ENCODE measurements around the gene KCNMA1. TPM values are rescaled to one million over a fixed set of nuclear protein-coding genes. Genes with fewer than 3 reads are reported as not detected.

Gene KCNMA1
- total and polyA plus RNA-seq, 4 experiments from 2014 or later, result 0.26 TPM; not detected in 3

- H3K27me3 Mint-ChIP-seq, result peaks cover 4 to 6% of the 10 kb centered on the region in 2 donors
- CTCF ChIA-PET (ENCODE audit: partially characterized antibody), result no interaction called here
- H3K4me1 ChIP-seq (ENCODE audit: insufficient read depth, low read length), result no peaks in the 10 kb centered on the region
- POLR2A ChIA-PET (ENCODE audit: partially characterized antibody), result no interaction called here
- H3K27ac ChIP-seq (ENCODE audit: low read depth, low read length), result no peak overlapping the region
- DNase-seq, result no peak
- H3K36me3 Mint-ChIP-seq, result no peaks in the 10 kb centered on the region
- no peaks in the 10 kb centered on the region for H3K27me3 ChIP-seq (ENCODE audit: insufficient read depth, low read length)
- peaks cover 0 to 6% (median 2%) of the 10 kb centered on the region in 4 donors for H3K4me1 Mint-ChIP-seq
- H3K36me3 ChIP-seq (ENCODE audit: insufficient read depth, low read length), result no peaks in the 10 kb centered on the region
- no peak overlapping the region for H3K27ac Mint-ChIP-seq
- H3K4me3 Mint-ChIP-seq, result no peak overlapping the region
- H3K4me3 ChIP-seq (ENCODE audit: low read length in 2 of 2), result no peak overlapping the region
- H3K9me3 Mint-ChIP-seq, result no peaks in the 10 kb centered on the region
- H3K9me3 ChIP-seq (ENCODE audit: control insufficient read depth in 1 of 2, low read length in 2 of 2), result no peaks in the 10 kb centered on the region
- intact Hi-C loops (cut with micrococcal nuclease), result no loop called here
These were observed 16.9 kb downstream of the KCNMA1 start for GRCh38 chr10:77620731-77621130.

GRCh38 chr10:77619964-77620703, 17.5 kb downstream of the KCNMA1 start:
- POLR2A ChIA-PET (ENCODE audit: partially characterized antibody), result no interaction called here
- no peak for DNase-seq
- no peaks in the 10 kb centered on the region for H3K9me3 ChIP-seq (ENCODE audit: control insufficient read depth in 1 of 2, low read length in 2 of 2)
- H3K27me3 ChIP-seq (ENCODE audit: insufficient read depth, low read length), result no peaks in the 10 kb centered on the region
- H3K27ac ChIP-seq (ENCODE audit: low read depth, low read length), result no peak overlapping the region
- H3K36me3 ChIP-seq (ENCODE audit: insufficient read depth, low read length), result no peaks in the 10 kb centered on the region
- no peaks in the 10 kb centered on the region for H3K4me1 ChIP-seq (ENCODE audit: insufficient read depth, low read length)
- Mint-ChIP-seq H3K36me3 (no peaks in the 10 kb centered on the region), H3K9me3 (no peaks in the 10 kb centered on the region), H3K4me3 (no peak overlapping the region), H3K4me1 (peaks cover 0 to 6% (median 2%) of the 10 kb centered on the region in 4 donors), H3K27ac (no peak overlapping the region), H3K27me3 (peaks cover 6% of the 10 kb centered on the region in 2 donors)
- H3K4me3 ChIP-seq (ENCODE audit: low read length in 2 of 2), result no peak overlapping the region
- CTCF ChIA-PET (ENCODE audit: partially characterized antibody), result no interaction called here
- intact Hi-C loops (cut with micrococcal nuclease), result no loop called here

GRCh38 chr10:77618117-77618516, 19.5 kb downstream of the KCNMA1 start:
- no peak overlapping the region for H3K27ac ChIP-seq (ENCODE audit: low read depth, low read length)
- Mint-ChIP-seq H3K4me1 (peaks cover 0 to 6% (median 2%) of the 10 kb centered on the region in 4 donors), H3K9me3 (no peaks in the 10 kb centered on the region), H3K27me3 (peaks cover 6% of the 10 kb centered on the region in 2 donors), H3K4me3 (no peak overlapping the region), H3K27ac (no peak overlapping the region), H3K36me3 (no peaks in the 10 kb centered on the region)
- POLR2A ChIA-PET (ENCODE audit: partially characterized antibody), result no interaction called here
- DNase-seq, result no peak
- H3K4me3 ChIP-seq (ENCODE audit: low read length in 2 of 2), result no peak overlapping the region
- H3K36me3 ChIP-seq (ENCODE audit: insufficient read depth, low read length), result no peaks in the 10 kb centered on the region
- intact Hi-C loops (cut with micrococcal nuclease), result no loop called here
- H3K27me3 ChIP-seq (ENCODE audit: insufficient read depth, low read length), result no peaks in the 10 kb centered on the region
- CTCF ChIA-PET (ENCODE audit: partially characterized antibody), result no interaction called here
- H3K4me1 ChIP-seq (ENCODE audit: insufficient read depth, low read length), result no peaks in the 10 kb centered on the region
- H3K9me3 ChIP-seq (ENCODE audit: control insufficient read depth in 1 of 2, low read length in 2 of 2), result no peaks in the 10 kb centered on the region

DNA sequence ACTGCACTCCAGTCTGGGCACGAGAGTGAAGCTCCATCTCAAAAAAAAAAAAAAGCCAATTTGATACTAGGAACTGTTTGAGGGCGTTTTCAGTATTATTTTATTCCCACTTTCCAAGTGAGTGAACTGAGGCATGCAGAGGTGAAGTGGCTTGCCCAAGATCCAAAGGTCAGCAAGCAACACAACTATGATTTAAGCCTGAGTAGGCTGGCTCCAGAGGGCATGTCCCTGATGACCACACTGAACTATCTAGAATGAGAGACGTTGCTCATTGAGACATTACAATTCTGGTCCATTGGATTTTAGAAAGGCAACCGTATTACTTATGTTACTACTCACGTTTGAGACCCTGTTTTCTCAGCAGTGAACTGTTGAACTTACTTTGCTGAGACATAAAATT, 20.8 kb downstream of the KCNMA1 start:
- Histone ChIP-seq H3K4me3 (ENCODE audit: low read length in 2 of 2) (no peak overlapping the region), H3K27me3 (ENCODE audit: insufficient read depth, low read length) (no peaks in the 10 kb centered on the region), H3K36me3 (ENCODE audit: insufficient read depth, low read length) (no peaks in the 10 kb centered on the region), H3K9me3 (ENCODE audit: control insufficient read depth in 1 of 2, low read length in 2 of 2) (no peaks in the 10 kb centered on the region), H3K27ac (ENCODE audit: low read depth, low read length) (no peak overlapping the region), H3K4me1 (ENCODE audit: insufficient read depth, low read length) (no peaks in the 10 kb centered on the region)
- no peaks in the 10 kb centered on the region for H3K9me3 Mint-ChIP-seq
- no peak overlapping the region for H3K4me3 Mint-ChIP-seq
- H3K27me3 Mint-ChIP-seq, result peaks cover 6% of the 10 kb centered on the region in 2 donors
- H3K4me1 Mint-ChIP-seq, result no peaks in the 10 kb centered on the region
- POLR2A ChIA-PET (ENCODE audit: partially characterized antibody), result no interaction called here
- H3K27ac Mint-ChIP-seq, result no peak overlapping the region
- intact Hi-C loops (cut with micrococcal nuclease), result no loop called here
- DNase-seq, result no peak
- no peaks in the 10 kb centered on the region for H3K36me3 Mint-ChIP-seq
- CTCF ChIA-PET (ENCODE audit: partially characterized antibody), result no interaction called here

- H3K27me3 ChIP-seq (ENCODE audit: insufficient read depth, low read length), result no peaks in the 10 kb centered on the region
- Mint-ChIP-seq H3K4me1 (no peaks in the 10 kb centered on the region), H3K27ac (no peak overlapping the region), H3K9me3 (no peaks in the 10 kb centered on the region), H3K36me3 (no peaks in the 10 kb centered on the region), H3K4me3 (no peak overlapping the region), H3K27me3 (peaks cover 6 to 7% of the 10 kb centered on the region in 2 donors)
- no peaks in the 10 kb centered on the region for H3K4me1 ChIP-seq (ENCODE audit: insufficient read depth, low read length)
- POLR2A ChIA-PET (ENCODE audit: partially characterized antibody), result no interaction called here
- DNase-seq, result no peak
- no peak overlapping the region for H3K4me3 ChIP-seq (ENCODE audit: low read length in 2 of 2)
- CTCF ChIA-PET (ENCODE audit: partially characterized antibody), result interaction anchor here (1.4 kb wide), 1 partner anchor 442 kb away, joined by 4 read pairs; no protein-coding TSS in a partner anchor
- H3K27ac ChIP-seq (ENCODE audit: low read depth, low read length), result no peak overlapping the region
- no peaks in the 10 kb centered on the region for H3K36me3 ChIP-seq (ENCODE audit: insufficient read depth, low read length)
- H3K9me3 ChIP-seq (ENCODE audit: control insufficient read depth in 1 of 2, low read length in 2 of 2), result no peaks in the 10 kb centered on the region
- intact Hi-C loops (cut with micrococcal nuclease), result no loop called here
These were observed 22.6 kb downstream of the KCNMA1 start for GRCh38 chr10:77614778-77615625.

DNA sequence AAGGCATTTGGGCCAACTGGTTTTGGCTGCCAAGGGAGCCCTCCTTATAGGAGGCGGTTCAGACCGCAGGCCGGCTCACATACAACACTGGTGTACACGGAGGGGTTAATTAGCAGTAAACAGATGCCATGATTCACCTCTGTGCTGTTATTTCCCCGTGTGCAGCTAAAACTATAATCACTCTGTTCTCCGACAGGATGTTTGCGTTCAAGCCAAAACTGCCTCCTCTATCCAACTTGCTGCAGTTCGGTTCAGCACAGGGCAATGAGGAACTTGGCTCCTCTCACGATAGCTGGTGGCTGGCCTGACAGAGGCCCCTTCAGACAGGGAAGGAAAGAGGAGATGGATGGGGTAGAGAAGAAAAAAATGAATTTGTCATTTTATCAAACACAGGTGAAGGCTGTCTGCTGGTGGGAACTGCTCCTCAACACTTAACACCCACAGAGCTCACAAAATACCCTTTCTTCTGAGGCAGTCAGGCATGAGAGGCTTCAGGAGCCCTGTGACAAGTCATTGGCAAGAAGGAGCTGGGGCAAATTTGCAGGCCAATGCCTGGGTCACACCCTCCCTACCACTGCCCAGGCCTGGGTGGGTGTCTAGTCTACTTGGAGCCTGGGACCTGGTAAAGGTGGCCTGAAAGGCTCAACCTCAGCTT, 24.0 kb downstream of the KCNMA1 start:
- no peaks in the 10 kb centered on the region for H3K9me3 Mint-ChIP-seq
- no peak overlapping the region for H3K27ac Mint-ChIP-seq
- H3K4me3 ChIP-seq (ENCODE audit: low read length in 2 of 2), result no peak overlapping the region
- no peak for DNase-seq
- no peaks in the 10 kb centered on the region for H3K4me1 Mint-ChIP-seq
- intact Hi-C loops (cut with micrococcal nuclease), result no loop called here
- ChIA-PET CTCF (ENCODE audit: partially characterized antibody) (interaction anchor here (1.4 kb wide), 1 partner anchor 440 kb away, joined by 4 read pairs; no protein-coding TSS in a partner anchor), POLR2A (ENCODE audit: partially characterized antibody) (no interaction called here)
- H3K9me3 ChIP-seq (ENCODE audit: control insufficient read depth in 1 of 2, low read length in 2 of 2), result no peaks in the 10 kb centered on the region
- no peaks in the 10 kb centered on the region for H3K4me1 ChIP-seq (ENCODE audit: insufficient read depth, low read length)
- H3K27me3 ChIP-seq (ENCODE audit: insufficient read depth, low read length), result no peaks in the 10 kb centered on the region
- H3K36me3 ChIP-seq (ENCODE audit: insufficient read depth, low read length), result no peaks in the 10 kb centered on the region
- peaks cover 5 to 7% of the 10 kb centered on the region in 2 donors for H3K27me3 Mint-ChIP-seq
- H3K36me3 Mint-ChIP-seq, result no peaks in the 10 kb centered on the region
- H3K27ac ChIP-seq (ENCODE audit: low read depth, low read length), result no peak overlapping the region
- H3K4me3 Mint-ChIP-seq, result no peak overlapping the region

- no peaks in the 10 kb centered on the region for H3K36me3 ChIP-seq (ENCODE audit: insufficient read depth, low read length)
- H3K27me3 ChIP-seq (ENCODE audit: insufficient read depth, low read length), result no peaks in the 10 kb centered on the region
- no peak overlapping the region for H3K27ac ChIP-seq (ENCODE audit: low read depth, low read length)
- Mint-ChIP-seq H3K4me1 (no peaks in the 10 kb centered on the region), H3K27me3 (peaks cover 3 to 11% of the 10 kb centered on the region in 2 donors), H3K27ac (no peak overlapping the region), H3K9me3 (no peaks in the 10 kb centered on the region), H3K4me3 (no peak overlapping the region), H3K36me3 (no peaks in the 10 kb centered on the region)
- H3K9me3 ChIP-seq (ENCODE audit: control insufficient read depth in 1 of 2, low read length in 2 of 2), result no peaks in the 10 kb centered on the region
- H3K4me1 ChIP-seq (ENCODE audit: insufficient read depth, low read length), result no peaks in the 10 kb centered on the region
- intact Hi-C loops (cut with micrococcal nuclease), result no loop called here
- DNase-seq, result no peak
- CTCF ChIA-PET (ENCODE audit: partially characterized antibody), result interaction anchor here (0.6 kb wide), 1 partner anchor 146 kb away, joined by 3 read pairs; no protein-coding TSS in a partner anchor
- no peak overlapping the region for H3K4me3 ChIP-seq (ENCODE audit: low read length in 2 of 2)
- POLR2A ChIA-PET (ENCODE audit: partially characterized antibody), result no interaction called here
These were observed 25.9 kb downstream of the KCNMA1 start for GRCh38 chr10:77611670-77612069.

All from CD4-positive, alpha-beta memory T cell (primary cell).